Measurements from ENCODE around the gene AKT2. TPM values are rescaled to one million over a fixed set of nuclear protein-coding genes. Genes with fewer than 3 reads are reported as not detected.

AKT2 gene
- total RNA-seq, 1 experiment from 2014 or later: 182 TPM

GRCh38 chr19:40232949-40233810 is 52.0 kb downstream of the AKT2 start:
- no peak for TF ChIP-seq CTCF (IDR thresholded peaks at IDR 0.05; ENCODE audit: unreplicated experiment)
- peaks cover 3% of the 10 kb centered on the region for H3K27me3 Mint-ChIP-seq (ENCODE audit: unreplicated experiment)
- peaks cover 35% of the 10 kb centered on the region for H3K36me3 Mint-ChIP-seq (ENCODE audit: insufficient read depth, unreplicated experiment)
- no peaks in the 10 kb centered on the region for H3K9me3 Mint-ChIP-seq (ENCODE audit: low read depth, unreplicated experiment)
- DNase-seq: no peak
- BruUV-seq (replicated peaks): no TSS peak
- no peak overlapping the region for H3K27ac Mint-ChIP-seq (ENCODE audit: unreplicated experiment)
- H3K4me3 Mint-ChIP-seq (ENCODE audit: low read depth, unreplicated experiment): no peak overlapping the region
- H3K4me1 Mint-ChIP-seq (ENCODE audit: low read depth, unreplicated experiment): peaks cover 12% of the 10 kb centered on the region
- intact Hi-C loops (cut with micrococcal nuclease; ENCODE audit: unreplicated experiment): no loop called here
- CTCF ChIA-PET: no interaction called here

DNA sequence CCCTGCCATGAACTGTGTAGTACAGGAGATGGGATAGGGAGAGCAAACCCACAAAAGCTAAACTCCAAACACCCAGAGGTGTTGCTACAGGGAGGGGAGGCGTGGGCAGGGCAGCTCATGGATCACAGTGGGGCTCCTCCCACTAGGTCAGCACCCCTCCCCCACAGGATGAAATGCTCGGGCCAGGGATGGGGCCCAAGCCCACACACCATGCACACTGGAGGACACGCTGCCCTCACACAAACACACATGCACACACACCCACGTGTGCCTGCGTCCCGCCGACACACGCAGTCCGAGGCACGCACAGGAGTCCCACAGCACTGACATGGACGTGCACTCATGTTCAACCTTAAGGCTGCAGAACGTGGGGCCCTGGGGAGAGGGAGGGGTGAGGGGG is 52.7 kb downstream of the AKT2 start:
- Mint-ChIP-seq H3K4me3 (ENCODE audit: low read depth, unreplicated experiment) (no peak overlapping the region), H3K36me3 (ENCODE audit: insufficient read depth, unreplicated experiment) (peaks cover 38% of the 10 kb centered on the region), H3K9me3 (ENCODE audit: low read depth, unreplicated experiment) (no peaks in the 10 kb centered on the region), H3K4me1 (ENCODE audit: low read depth, unreplicated experiment) (peaks cover 12% of the 10 kb centered on the region), H3K27ac (ENCODE audit: unreplicated experiment) (no peak overlapping the region), H3K27me3 (ENCODE audit: unreplicated experiment) (peaks cover 10% of the 10 kb centered on the region)
- TF ChIP-seq CTCF (IDR thresholded peaks at IDR 0.05; ENCODE audit: unreplicated experiment): no peak
- DNase-seq: no peak
- BruUV-seq (replicated peaks): TSS peak; percentile 15
- intact Hi-C loops (cut with micrococcal nuclease; ENCODE audit: unreplicated experiment): no loop called here
- CTCF ChIA-PET: no interaction called here

DNA sequence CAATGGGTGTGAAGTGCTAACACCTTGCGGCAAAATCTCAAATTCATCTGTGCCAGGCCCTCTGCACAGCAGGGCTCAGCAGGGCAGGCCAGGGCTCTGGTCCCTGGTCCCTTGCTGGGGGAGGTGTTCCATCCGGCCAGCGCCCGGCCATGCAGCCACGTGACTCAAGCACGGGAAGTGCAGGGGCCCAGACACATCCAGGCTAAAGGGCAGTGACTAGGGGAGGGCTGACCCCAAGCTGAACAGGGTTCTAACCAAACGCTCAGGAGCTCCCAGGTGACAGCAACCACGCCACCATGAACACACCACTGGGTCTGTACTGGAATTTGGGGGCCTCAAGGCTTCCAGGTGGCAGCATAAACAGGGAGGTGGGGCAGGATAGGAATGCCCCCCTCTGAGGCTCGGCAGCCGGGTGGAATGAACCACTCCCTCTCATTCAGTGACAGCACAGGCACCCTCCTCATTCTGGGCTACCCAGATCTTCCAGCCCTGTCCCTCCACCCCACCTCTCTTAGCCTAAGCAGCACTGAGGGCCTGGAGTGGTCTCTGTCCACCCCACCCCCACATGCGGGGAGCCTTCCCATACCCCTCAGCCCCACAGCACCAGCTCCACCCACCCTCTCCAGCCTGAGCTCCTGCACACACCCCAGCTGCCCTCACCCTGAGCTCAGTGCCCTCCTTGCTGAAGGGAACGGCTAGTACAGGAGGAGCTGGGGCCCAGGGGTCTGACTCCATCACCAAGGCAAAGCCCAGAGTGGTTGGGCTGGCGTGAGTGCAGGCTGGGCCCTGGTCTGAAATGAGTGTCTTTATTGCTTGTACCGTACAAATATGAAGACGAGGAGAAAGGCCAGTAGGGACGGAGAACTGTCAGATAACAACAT is 53.4 kb downstream of the AKT2 start:
- DNase-seq: peak; percentile 40
- H3K27ac Mint-ChIP-seq (ENCODE audit: unreplicated experiment): no peak overlapping the region
- TF ChIP-seq CTCF (IDR thresholded peaks at IDR 0.05; ENCODE audit: unreplicated experiment): no peak
- CTCF ChIA-PET: interaction anchor here (0.5 kb wide), 1 partner anchor 401 kb away, joined by 3 read pairs; no protein-coding TSS in a partner anchor
- no peak overlapping the region for H3K4me3 Mint-ChIP-seq (ENCODE audit: low read depth, unreplicated experiment)
- BruUV-seq (replicated peaks): no TSS peak
- peaks cover 15% of the 10 kb centered on the region for H3K4me1 Mint-ChIP-seq (ENCODE audit: low read depth, unreplicated experiment)
- H3K9me3 Mint-ChIP-seq (ENCODE audit: low read depth, unreplicated experiment): no peaks in the 10 kb centered on the region
- intact Hi-C loops (cut with micrococcal nuclease; ENCODE audit: unreplicated experiment): no loop called here
- H3K36me3 Mint-ChIP-seq (ENCODE audit: insufficient read depth, unreplicated experiment): peaks cover 34% of the 10 kb centered on the region
- peaks cover 17% of the 10 kb centered on the region for H3K27me3 Mint-ChIP-seq (ENCODE audit: unreplicated experiment)

DNA sequence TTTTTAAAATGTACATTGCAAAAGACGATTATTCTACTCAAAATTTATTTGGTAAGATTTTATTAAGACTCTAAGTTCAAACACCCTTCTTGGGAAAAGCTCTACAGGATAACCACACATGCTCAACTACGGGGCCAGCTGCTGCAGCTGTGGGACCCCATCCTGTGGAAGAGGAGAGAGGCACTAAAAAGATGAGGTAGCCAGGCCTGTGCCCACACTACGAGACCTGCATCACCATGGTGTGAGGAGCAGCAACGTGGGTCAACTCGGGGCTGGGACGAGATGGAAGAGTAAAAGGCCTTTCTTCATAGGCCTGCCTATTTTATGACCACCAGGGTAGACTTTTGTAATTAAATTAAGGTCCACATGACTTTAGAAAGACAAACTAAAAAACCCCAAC is 54.1 kb downstream of the AKT2 start:
- Mint-ChIP-seq H3K4me1 (ENCODE audit: low read depth, unreplicated experiment) (peaks cover 22% of the 10 kb centered on the region), H3K9me3 (ENCODE audit: low read depth, unreplicated experiment) (no peaks in the 10 kb centered on the region), H3K4me3 (ENCODE audit: low read depth, unreplicated experiment) (no peak overlapping the region), H3K27me3 (ENCODE audit: unreplicated experiment) (peaks cover 24% of the 10 kb centered on the region), H3K27ac (ENCODE audit: unreplicated experiment) (no peak overlapping the region), H3K36me3 (ENCODE audit: insufficient read depth, unreplicated experiment) (peaks cover 37% of the 10 kb centered on the region)
- intact Hi-C loops (cut with micrococcal nuclease; ENCODE audit: unreplicated experiment): no loop called here
- no peak for DNase-seq
- BruUV-seq (replicated peaks): no TSS peak
- no peak for TF ChIP-seq CTCF (IDR thresholded peaks at IDR 0.05; ENCODE audit: unreplicated experiment)
- CTCF ChIA-PET: no interaction called here
